Common myeloid progenitor, CD34-positive (primary cell): ENCODE measurements around the gene VRK3.

Experiments
- CTCF ChIA-PET: fragments of 350-600 bp; sonication (Branson Sonifier 250); formaldehyde crosslinking; loops from one replicate; lab custom pipeline; 2021; ENCODE audit warnings: antibody characterized with exemption; lab: Charles Lee
- POLR2A ChIA-PET: fragments of 350-600 bp; sonication (Branson Sonifier 250); formaldehyde crosslinking; loops from one replicate; lab custom pipeline; 2021; ENCODE audit warnings: antibody characterized with exemption; lab: Charles Lee
- DNase-seq, 3 donors: peaks; one replicate each; pipeline versions ENCODE4 v3.0.0 to v3.0.0-alpha.2; 2013
- H3K27ac ChIP-seq, 2 experiments: 1 replicate in 1 of 2; 2 replicates in 1 of 2; pipeline ENCODE4 v1.7.0; 2013; ENCODE audit warnings: inconsistent platforms in 2 of 2, low read length in 2 of 2, mild to moderate bottlenecking in 2 of 2, low read depth in 1 of 2, moderate library complexity in 1 of 2; ENCODE audit not compliant: severe bottlenecking in 2 of 2, insufficient read depth in 1 of 2, poor library complexity in 1 of 2
- H3K27me3 ChIP-seq, 5 experiments: replicated peaks in 2 of 5; 1 replicate in 3 of 5; 2 replicates in 2 of 5; pipeline versions ENCODE4 v1.6.1 to v1.7.0; 2013; ENCODE audit warnings: low read length in 4 of 5, mild to moderate bottlenecking in 2 of 5, moderate library complexity in 2 of 5, inconsistent platforms in 1 of 5; ENCODE audit not compliant: insufficient read depth in 5 of 5, control insufficient read depth in 4 of 5
- H3K36me3 ChIP-seq, 4 experiments: 1 replicate in 2 of 4; 2 replicates in 2 of 4; pipeline versions ENCODE4 v1.6.1 to v1.7.0; 2013; ENCODE audit warnings: low read length in 3 of 4, control low read depth in 1 of 4, mild to moderate bottlenecking in 1 of 4; ENCODE audit not compliant: control insufficient read depth in 4 of 4, insufficient read depth in 4 of 4
- H3K4me1 ChIP-seq, 4 experiments: 1 replicate in 3 of 4; 2 replicates in 1 of 4; pipeline versions ENCODE4 v1.6.1 to v1.7.1; 2013; ENCODE audit warnings: low read length in 3 of 4, mild to moderate bottlenecking in 3 of 4, control low read depth in 1 of 4, inconsistent platforms in 1 of 4, moderate library complexity in 1 of 4; ENCODE audit not compliant: control insufficient read depth in 4 of 4, insufficient read depth in 4 of 4; ENCODE audit errors: control extremely low read depth in 1 of 4
- H3K4me3 ChIP-seq, 7 experiments: 1 replicate in 4 of 7; 2 replicates in 3 of 7; pipeline versions ENCODE4 v1.5.1 to v1.7.0; 2013; ENCODE audit warnings: mild to moderate bottlenecking in 7 of 7, low read length in 6 of 7, moderate library complexity in 6 of 7, inconsistent platforms in 2 of 7, low read depth in 2 of 7, control low read depth in 1 of 7; ENCODE audit not compliant: insufficient read depth in 4 of 7, control insufficient read depth in 1 of 7; ENCODE audit errors: extremely low read depth in 1 of 7
- H3K9me3 ChIP-seq, 5 experiments: 1 replicate in 4 of 5; 2 replicates in 1 of 5; pipeline versions ENCODE4 v1.6.1 to v1.7.1; 2013; ENCODE audit warnings: low read length in 4 of 5, mild to moderate bottlenecking in 2 of 5, inconsistent platforms in 1 of 5, low read depth in 1 of 5, moderate library complexity in 1 of 5; ENCODE audit not compliant: control insufficient read depth in 4 of 5, insufficient read depth in 2 of 5; ENCODE audit errors: control extremely low read depth in 1 of 5
- WGBS: methylation state at CpG from one replicate; pipeline ENCODE4 v1.1.5; 2013; ENCODE audit not compliant: insufficient coverage; 5-methylcytosine and 5-hydroxymethylcytosine counted together

VRK3 gene

GRCh38 chr19:49983645-49984229, 41.4 kb downstream of the VRK3 start:
- Histone ChIP-seq H3K9me3 (no peaks in the 10 kb centered on the region), H3K4me1 (peaks cover 0 to 2% (median 0%) of the 10 kb centered on the region in 4 experiments), H3K36me3 (peaks cover 7 to 52% (median 23%) of the 10 kb centered on the region in 4 experiments), H3K27me3 (no peaks in the 10 kb centered on the region), H3K4me3 (no peak overlapping the region), H3K27ac (no peak overlapping the region)
- ChIA-PET CTCF (interaction anchor here (1.1 to 2.8 kb wide), 7 partner anchors 19 to 152 kb away, joined by 3 to 17 read pairs (median 4); no protein-coding TSS in a partner anchor), POLR2A (no interaction called here)
- WGBS, result 53% methylated on average over 6 of the region's 10 CpGs
- peak; percentile 56 to 76 (median 63) for DNase-seq

- peaks cover 7 to 62% (median 26%) of the 10 kb centered on the region in 4 experiments for H3K36me3 ChIP-seq
- CTCF ChIA-PET, result interaction anchor here (0.6 to 2.8 kb wide), 4 partner anchors 11 to 53 kb away, joined by 3 to 17 read pairs (median 3); no protein-coding TSS in a partner anchor
These were observed 43.3 kb downstream of the VRK3 start for GRCh38 chr19:49981603-49982593.

GRCh38 chr19:49978324-49978723, 46.8 kb downstream of the VRK3 start:
- Histone ChIP-seq H3K4me1 (no peaks in the 10 kb centered on the region), H3K27ac (no peak overlapping the region), H3K4me3 (no peak overlapping the region), H3K27me3 (no peaks in the 10 kb centered on the region), H3K36me3 (peaks cover 5 to 53% (median 25%) of the 10 kb centered on the region in 4 experiments), H3K9me3 (no peaks in the 10 kb centered on the region)
- no peak for DNase-seq
- WGBS, result 97% methylated on average over 9 of the region's 11 CpGs
- POLR2A ChIA-PET, result interaction anchor here (0.7 kb wide), 1 partner anchor 398 kb away, joined by 3 read pairs; no protein-coding TSS in a partner anchor
- CTCF ChIA-PET, result interaction anchor here (1.2 to 1.3 kb wide), 2 partner anchors 41 to 44 kb away, joined by 3 read pairs; no protein-coding TSS in a partner anchor

More at GRCh38 chr19:49981603-49982593, 43.3 kb downstream of the VRK3 start:
- Histone ChIP-seq H3K27me3 (no peaks in the 10 kb centered on the region), H3K9me3 (no peaks in the 10 kb centered on the region), H3K27ac (no peak overlapping the region), H3K4me1 (peaks cover 0 to 2% (median 0%) of the 10 kb centered on the region in 4 experiments), H3K4me3 (no peak overlapping the region)
- DNase-seq, result no peak
- POLR2A ChIA-PET, result no interaction called here
- 97% methylated on average over 11 of the region's 21 CpGs for WGBS

GRCh38 chr19:49977881-49978280, 47.3 kb downstream of the VRK3 start:
- CTCF ChIA-PET, result interaction anchor here (1.2 to 1.3 kb wide), 2 partner anchors 40 to 44 kb away, joined by 3 read pairs; no protein-coding TSS in a partner anchor
- H3K36me3 ChIP-seq, result peaks cover 5 to 50% (median 25%) of the 10 kb centered on the region in 4 experiments
- DNase-seq, result no peak
- POLR2A ChIA-PET, result no interaction called here
- no peak overlapping the region for H3K27ac ChIP-seq
- no peaks in the 10 kb centered on the region for H3K4me1 ChIP-seq
- WGBS, result 96% methylated on average over 14 of the region's 18 CpGs
- no peaks in the 10 kb centered on the region for H3K27me3 ChIP-seq
- no peak overlapping the region for H3K4me3 ChIP-seq
- no peaks in the 10 kb centered on the region for H3K9me3 ChIP-seq

- H3K9me3 ChIP-seq, result no peaks in the 10 kb centered on the region
- ChIA-PET POLR2A (no interaction called here), CTCF (interaction anchor here (1.3 to 1.8 kb wide), 2 partner anchors 8 to 39 kb away, joined by 3 to 9 read pairs; no protein-coding TSS in a partner anchor)
- DNase-seq, result no peak
- no peaks in the 10 kb centered on the region for H3K4me1 ChIP-seq
- H3K27me3 ChIP-seq, result peaks cover 0 to 1% (median 0%) of the 10 kb centered on the region in 5 experiments
- H3K27ac ChIP-seq, result no peak overlapping the region
- WGBS, result over 99% methylated on average over 12 of the region's 13 CpGs
- peaks cover 5 to 46% (median 25%) of the 10 kb centered on the region in 4 experiments for H3K36me3 ChIP-seq
- H3K4me3 ChIP-seq, result no peak overlapping the region
These were observed 48.1 kb downstream of the VRK3 start for GRCh38 chr19:49977076-49977475.

GRCh38 chr19:49976496-49976895, 48.7 kb downstream of the VRK3 start:
- Histone ChIP-seq H3K27me3 (peaks cover 0 to 4% (median 0%) of the 10 kb centered on the region in 5 experiments), H3K9me3 (no peaks in the 10 kb centered on the region), H3K27ac (no peak overlapping the region), H3K36me3 (peaks cover 5 to 40% (median 24%) of the 10 kb centered on the region in 4 experiments), H3K4me3 (no peak overlapping the region), H3K4me1 (no peaks in the 10 kb centered on the region)
- ChIA-PET CTCF (interaction anchor here (1.0 to 1.8 kb wide), 2 partner anchors 9 to 37 kb away, joined by 3 to 9 read pairs; no protein-coding TSS in a partner anchor), POLR2A (no interaction called here)
- DNase-seq, result no peak
- 100% methylated on average over 3 of the region's 3 CpGs for WGBS
